GM21367 (cell line): ENCODE measurements around the gene MRPS34.
"Not testable (repeated sequence)": the region's sequence is repeated elsewhere in the genome, so short reads cannot be mapped to it uniquely, and the experiment has no call there.

ENCODE experiments used
- ATAC-seq: cut with Tn5 transposase; IDR thresholded peaks from one replicate; pipeline ENCODE4 v1.9.1; 2021; ENCODE audit not compliant: unreplicated experiment

MRPS34 gene

DNA sequence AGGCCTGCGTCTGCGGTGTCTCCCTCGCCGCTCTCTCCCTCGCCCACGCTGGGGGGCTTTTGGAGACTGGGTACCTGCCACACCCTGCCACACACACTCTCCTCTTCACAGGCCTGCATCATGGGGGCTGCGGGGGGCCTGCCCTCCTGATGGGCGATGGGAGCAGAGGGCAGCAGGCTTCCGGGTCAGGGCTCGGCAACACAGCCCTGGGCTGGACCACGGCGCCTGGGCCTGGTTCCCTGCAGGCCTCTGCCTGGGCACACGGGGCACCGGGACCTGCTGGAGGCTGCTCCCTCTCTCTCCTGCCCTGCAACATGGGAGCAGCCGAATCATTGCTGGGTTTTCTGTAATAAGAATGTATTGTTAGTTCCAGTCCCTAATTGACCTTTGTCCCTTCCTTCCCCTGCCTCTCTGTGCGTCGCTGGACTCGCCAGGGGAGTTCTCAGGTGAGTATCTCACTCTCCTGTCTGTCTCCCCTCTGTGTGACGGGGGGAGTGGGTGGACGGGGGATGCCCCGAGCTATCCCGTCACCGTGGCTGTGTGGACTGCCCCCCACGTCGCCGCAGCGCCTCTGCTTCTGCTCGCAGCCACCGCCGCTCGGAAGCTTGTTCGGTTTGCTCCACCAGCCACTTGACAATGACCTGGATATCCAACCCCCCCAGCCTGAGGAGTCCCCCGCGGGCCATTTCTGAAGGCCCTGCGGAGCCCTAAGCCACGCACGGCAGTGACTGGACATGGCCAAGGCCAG lies 15.0 kb downstream of the MRPS34 start:
- no peak for ATAC-seq

DNA sequence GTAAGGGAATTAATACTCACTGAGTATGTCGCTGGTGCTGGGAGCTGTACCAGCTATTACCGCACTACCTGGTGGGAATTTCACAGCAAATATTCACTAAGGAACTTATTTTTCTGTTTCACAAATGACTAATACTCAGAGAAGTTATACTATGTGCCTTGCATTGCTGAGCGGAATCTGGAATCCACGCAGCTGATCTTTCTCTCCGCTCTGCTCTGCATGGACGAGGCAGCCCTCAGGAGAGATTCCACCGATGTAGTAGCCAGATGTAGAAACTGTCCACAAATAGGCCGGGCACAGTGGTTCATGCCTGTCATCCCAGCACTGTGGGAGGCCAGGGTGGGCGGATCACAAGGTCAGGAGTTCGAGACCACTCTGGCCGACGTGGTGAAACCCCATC lies 18.7 kb downstream of the MRPS34 start:
- no peak for ATAC-seq

DNA sequence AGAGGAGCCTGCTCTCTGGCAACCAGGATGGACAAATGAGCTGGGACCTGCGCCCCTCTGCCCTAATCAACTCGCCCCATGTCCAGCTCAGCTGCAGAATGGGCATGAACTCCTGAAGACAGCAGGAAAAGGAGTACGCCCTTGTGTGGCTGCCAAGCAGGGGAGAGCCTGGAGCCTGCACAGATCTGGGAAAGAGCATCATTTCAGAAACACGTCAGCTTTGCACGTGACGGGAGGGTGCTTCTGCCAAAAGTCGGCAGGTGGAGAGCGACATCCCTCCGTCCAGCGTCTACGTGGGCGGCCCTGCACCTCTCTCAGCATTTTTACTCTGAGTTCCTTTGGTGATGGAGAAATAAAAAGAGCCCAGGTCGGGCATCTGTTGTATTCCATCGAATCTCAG lies 20.1 kb downstream of the MRPS34 start:
- ATAC-seq, result no peak

DNA sequence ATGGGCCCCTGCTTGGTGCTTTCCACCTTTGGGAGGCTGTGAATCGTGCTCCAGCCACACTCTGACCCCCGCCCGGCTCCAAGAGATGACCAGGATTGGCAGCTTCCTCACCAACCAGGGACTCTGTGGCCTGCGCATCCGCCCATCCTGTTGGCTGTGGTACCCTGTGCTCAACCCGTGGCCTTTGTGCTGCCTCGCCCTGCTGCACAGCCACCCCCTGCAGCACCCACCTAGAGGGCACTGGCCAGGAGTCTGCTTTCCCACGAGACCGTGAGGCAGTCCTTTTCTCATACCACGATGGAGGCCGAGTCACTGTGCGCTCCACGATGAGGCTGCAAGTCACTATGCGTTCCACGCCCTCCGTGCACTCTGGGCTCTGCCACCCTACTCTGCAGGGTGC lies 21.0 kb downstream of the MRPS34 start:
- no peak for ATAC-seq

DNA sequence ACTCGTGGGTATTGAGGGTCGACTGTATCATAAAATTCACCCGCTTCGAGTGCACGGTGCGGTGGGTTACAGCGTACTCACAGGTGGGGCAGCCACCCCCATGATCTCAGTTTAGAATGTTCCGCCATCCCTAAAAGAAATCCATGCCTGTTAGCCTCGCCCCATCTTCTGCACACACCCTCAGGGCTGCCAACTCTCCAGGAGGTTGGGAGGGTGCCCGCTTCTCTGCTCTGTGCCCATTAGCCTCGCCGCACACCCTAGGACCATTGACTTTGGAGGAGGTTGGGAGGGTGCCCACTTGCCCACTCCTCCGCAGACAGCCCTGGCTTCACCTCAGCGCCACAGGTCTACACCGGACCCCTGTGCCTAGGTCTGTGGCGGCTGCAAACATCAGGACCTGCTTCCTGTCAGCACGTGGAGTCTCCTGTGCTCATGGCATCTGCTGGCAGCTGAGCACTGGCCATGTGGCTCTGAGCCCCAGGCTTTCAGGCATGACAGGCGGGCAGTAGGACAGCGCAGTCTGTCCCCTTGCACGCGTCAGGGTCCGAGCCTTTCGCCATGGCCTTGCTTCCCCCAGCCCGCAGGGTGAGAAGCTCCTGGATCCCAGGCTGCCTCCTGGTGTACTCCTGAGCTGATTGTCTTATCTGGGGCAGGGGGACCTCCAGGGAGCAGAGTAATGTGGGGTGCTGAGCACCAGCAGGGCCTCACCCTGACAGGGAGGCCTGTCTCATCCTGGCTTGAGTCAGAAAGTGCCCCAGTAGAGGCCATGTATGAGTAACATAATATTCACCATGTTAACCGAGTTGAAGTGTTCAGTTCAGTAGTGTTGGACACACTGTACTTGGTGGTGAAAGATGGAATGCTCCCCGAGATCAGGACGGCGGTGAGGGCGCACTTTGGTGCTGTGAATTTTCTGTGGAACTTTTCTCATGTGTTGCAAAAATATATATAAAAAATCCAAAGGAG lies 23.5 kb downstream of the MRPS34 start:
- ATAC-seq, result no peak

DNA sequence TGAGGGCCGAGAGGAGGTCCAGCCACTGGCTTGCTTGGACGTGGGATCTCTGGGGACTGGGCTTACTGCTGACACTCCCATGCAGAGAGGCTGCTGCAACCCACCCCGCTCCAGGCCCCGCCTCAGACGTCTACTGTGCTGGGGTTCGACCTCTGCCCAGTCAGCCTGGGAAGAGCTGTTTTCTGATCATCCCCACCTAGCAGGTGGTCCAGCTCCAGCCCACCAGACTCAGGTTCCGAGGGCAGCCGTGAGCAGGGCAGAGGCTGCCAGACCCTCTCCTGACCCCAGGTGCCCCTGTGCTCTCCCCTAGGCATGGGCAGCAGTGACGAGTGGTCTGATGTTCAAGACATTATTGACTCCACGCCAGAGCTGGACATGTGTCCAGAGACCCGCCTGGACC lies 25.0 kb downstream of the MRPS34 start:
- ATAC-seq, result no peak

DNA sequence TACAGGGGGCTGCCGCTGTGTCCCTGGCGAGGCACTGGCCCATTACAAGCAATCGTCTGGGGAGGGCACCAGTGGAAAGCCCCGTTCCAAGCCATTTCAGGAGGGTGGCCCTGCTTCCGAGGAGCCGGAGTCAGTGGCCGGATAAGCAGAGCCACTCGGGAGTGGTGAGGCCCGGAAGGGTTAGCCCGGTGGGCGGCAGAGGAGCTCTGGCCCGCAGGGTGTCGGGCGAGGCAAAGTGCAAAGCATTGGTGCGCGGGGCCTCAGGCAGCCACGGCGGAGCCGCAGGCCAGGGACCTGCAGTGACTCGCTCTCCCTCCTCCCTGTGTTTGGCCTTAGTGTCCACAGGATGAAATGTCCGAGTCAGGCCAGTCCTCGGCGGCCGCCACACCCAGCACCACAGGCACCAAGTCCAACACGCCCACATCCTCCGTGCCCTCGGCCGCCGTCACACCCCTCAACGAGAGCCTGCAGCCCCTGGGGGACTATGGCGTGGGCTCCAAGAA lies 26.2 kb downstream of the MRPS34 start:
- no peak for ATAC-seq

DNA sequence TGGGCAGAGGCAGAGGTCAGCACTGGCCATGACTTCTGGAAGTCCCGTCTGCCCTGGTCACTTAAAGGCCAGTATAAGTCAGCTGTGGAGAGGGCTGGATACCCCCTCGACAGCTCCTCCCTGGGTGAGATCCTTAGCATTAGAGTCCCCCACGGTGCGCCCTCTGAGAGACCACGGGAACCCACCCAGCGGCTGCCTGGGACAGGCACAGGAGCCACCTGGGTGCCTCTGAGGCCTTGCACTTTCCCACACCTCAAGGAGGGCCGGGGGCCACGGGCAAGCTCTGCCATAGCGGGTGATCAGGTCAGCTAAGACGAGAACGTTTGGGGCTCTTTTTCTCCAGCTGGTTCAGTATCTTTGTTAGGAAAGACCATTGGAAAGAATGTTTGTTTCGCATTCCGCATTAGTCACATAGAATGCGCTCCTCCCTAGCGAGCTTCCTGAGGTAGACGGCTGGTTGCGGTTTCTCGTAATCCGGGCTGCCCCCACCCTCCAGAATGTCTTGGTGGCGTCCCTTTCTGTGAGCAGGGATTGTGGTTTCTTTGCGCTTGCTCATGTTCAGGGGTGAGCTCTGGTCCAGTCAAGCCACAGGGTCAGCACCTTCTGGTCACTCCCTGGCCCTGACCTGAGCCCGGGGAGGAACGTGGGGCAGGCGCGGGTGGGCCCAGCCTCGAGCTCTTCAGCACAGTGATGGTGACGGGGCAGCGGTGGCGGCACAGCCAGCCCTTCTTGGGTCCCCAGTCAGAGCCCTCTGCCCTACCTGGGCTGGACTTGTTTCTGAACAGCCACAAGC lies 26.8 kb downstream of the MRPS34 start:
- no peak for ATAC-seq

DNA sequence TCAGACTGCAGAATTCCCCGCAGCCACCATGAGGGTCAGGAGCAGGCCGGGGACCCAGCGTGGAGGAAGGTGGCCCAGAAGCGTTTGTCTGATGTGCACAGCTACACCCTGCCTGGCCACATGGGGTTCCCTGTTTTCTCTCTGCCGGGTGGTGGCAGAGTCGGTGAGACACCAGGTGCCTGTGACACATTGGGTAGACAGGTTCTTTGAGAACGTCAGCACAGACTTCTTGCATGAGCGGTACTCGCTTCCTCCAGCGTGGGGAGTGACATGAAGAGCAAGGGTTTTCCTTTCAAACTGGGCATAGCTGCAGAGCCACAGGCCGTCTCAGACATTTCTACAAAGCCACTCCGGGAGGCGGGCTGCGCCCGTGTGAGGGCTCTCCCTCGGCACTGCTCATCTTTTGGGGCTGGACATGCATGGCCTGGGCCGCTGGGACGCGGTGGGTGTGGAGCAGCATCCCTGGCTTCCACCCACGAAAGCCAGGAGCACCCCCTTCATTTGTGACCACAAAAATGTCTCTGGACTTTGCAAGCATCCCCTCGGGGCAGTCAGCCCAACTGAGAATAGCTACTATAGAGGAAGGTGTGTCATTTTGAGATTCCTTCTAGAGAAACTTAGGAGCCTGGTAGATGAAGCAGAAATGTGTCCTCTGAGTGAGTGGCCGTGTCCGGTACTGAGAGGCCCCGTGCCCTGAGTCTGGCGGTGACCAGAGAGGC lies 27.6 kb downstream of the MRPS34 start:
- ATAC-seq, result no peak

DNA sequence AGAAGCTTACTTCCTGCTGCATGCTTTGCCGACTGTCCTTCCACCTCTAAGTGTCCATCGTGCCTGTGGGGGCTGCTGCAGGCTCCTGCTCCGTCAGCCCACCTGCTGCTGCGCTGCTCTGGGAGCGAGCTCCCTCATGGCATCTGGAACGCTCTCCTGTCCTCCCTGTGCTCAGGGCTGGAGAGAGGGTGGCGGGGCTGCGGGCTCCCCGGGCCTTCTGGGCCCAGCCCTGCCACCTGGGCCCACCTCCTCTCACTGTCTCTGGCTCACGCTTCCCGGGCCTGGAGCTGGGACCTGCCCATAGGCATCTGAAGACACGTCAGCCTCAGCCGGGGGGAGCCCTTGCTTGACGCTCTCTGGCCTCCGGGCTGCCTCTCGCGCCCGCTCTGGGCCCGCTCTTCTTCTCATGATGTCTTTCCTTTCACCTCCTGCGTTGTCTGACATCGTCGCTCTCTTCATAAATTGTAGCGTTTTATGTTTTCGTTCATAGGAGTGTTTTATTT lies 28.5 kb downstream of the MRPS34 start:
- no peak for ATAC-seq

DNA sequence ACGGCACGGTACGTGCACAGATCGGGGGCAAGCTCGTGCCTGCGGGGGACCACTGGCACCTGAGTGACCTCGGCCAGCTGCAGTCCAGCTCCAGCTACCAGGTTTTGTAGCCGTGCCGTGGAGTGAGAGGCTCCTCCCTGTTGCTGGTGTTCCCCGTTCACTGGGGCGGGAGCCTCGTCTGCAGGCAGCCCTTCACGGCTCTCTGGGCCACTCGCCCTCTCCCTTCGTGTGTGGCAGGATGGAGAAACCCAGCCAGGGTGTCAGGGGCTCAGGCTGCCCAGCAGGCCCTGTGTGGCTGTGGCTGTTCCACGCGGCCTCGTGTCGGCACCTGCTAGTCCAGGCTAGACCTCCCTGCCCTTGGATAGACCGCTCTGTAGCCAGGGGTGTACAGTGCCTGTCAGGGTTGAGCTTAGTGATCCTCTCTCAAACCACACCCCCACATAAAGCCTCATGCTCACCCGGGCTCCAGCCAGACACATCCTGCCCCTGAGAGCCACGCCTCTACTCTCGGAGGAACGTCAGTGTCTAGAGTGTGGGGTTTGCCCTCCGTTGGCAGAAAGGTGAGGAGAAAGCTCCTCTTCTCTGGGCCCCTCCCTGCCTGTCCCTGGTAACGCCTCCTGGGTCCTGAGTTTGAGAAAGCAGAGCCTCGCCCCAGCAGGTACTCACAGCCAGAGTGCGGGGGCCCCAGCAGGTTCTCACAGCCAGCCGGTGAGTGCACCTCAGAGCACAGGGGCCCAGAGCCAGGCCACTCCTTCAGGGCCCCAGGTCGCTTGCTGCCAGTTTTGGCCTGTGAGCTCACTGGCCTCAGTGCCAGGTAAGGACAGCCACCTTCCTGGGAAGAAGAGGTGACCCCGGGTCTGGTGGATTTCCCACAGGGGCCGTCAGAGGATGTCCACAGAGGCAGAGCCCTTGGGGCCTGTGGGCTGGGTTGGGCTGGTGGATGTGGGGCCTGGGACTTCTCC lies 29.3 kb downstream of the MRPS34 start:
- ATAC-seq, result no peak

DNA sequence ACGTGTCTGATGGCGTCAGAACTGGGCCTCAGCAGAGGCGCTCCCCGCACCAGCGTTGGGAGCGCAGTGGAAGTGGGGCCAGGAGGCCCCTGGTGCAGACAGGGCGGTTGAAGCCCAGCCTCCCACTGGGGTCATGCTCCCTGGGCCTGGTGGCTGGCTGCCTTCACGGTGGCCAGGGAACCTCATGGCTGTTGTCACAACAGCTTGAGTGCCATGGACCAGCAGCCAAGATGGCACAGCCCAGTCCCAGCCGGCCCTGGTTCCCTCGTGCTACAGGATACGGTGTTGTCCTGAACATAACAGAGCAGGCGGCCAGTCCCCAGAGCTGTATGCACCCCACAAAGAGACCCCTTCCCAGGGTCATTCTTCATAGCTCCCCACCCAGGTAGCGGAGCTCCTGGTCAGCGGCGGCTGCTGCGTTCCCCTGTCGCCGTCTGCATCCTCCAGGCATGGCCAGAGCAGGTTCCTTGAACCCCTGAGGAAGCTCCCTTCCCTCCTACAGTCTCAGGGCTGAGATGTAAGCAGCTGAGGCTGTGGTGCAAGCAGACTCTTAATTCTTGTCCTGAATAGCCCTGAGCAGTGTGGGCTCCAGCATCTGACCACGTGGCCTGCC lies 31.3 kb downstream of the MRPS34 start:
- no peak for ATAC-seq

DNA sequence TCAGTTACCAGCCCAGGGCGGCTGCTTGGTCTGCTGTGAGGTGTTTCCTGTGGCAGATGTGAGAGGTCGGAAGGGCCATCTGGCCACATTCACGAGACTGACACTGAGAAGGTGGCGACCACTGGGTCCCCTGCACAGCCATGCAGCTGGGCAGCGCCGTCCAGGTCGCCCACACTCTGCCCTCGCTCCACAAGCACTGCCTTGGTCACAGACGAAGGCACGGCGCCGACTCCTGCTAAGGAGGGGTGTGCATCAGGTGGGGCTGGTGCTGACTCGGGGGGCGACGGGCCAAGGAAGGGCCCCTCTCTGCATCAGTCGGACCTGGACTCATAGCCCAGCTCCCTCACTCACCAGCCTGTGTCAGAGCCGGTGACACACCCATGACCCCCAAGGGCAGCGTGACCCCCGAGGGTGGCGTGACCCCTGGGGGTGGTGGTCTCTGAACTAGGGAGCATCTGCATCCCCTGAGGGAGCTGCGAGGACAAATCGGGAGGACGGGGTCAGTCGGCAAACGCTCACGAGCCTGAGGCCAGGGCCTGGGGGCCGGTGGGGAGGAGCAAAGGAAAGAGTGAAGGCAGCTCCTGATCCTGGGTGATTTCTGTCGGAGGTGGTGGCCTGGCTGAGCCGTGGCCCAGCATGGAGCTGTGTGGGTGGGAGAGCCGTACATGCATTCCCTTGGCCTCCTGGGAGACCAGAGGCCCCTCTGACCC lies 32.0 kb downstream of the MRPS34 start:
- no peak for ATAC-seq

DNA sequence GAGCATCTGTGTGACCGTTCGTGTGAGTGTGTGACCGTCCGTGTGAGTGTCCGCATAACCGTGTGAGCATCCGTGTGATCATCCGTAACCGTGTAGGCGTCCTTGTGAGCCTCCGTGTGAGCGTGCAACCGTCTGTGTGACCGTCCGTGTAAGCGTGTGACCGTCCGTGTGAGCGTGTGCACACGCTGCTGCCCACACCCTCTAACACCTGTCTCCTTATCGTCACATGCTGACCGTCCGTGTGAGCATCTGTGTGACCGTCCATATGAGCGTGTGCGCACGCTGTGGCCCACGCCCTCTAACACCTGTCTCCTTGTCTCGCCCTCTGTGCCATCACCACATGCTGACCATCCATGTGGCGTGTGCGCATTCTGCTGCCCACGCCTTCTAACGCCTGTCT lies 32.7 kb downstream of the MRPS34 start:
- no peak for ATAC-seq

DNA sequence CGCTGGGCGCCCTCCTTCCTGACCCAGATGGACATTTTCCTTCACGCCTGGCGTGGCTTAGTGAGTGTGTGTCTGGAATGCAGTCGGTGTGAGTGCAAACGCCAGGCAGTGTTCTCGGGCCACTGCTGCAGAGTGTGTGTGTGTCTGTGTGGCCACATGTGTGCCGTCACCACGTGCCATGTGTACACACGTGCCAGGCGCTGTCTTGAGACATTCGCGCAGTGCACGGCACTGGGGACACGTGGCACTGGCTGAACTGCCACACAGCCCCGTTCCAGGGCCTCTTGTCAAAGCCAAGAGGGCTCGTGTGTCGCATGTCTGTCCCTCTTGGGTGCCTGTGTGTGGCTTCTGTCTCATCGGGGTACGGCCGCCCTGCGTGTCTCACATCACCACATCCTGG lies 38.1 kb downstream of the MRPS34 start:
- ATAC-seq, result no peak

DNA sequence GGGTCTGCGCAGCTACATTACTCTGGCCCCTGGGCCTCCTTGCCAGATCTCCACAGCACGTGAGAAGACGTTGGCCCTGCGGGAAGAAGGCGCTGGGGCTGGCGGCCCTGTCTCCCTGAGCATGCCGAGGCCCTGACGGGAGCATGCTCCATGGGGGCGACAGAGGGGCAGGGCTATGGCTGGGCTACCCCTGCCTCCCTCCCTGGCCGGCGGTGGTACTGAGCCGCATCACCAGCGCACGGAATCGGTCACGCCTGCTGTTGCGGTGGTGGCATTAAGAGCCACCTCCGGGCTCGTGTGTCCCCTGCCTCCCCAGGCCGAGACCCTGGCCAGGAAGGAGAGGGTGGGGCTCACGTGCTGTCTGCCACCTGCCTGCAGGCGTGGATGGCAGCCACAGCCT lies 38.8 kb downstream of the MRPS34 start:
- ATAC-seq, result no peak

DNA sequence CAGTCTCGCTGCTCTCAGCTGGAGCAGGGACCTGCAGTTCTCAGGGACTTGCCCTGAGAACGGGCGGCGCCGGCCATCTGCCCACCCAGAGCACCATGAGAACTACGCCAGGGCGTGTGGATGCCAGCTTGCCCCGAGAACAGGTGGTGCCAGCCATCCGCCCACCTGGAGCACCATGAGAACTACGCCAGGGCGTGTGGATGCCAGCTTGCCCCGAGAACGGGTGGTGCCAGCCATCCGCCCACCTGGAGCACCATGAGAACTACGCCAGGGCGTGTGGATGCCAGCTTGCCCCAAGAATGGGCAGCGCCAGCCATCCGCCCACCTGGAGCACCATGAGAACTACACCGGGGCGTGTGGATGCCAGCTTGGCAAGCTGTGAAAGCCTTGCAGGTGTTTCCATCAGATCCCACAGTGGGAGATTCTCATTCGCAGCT lies 40.4 kb downstream of the MRPS34 start:
- not testable (repeated sequence) for ATAC-seq

DNA sequence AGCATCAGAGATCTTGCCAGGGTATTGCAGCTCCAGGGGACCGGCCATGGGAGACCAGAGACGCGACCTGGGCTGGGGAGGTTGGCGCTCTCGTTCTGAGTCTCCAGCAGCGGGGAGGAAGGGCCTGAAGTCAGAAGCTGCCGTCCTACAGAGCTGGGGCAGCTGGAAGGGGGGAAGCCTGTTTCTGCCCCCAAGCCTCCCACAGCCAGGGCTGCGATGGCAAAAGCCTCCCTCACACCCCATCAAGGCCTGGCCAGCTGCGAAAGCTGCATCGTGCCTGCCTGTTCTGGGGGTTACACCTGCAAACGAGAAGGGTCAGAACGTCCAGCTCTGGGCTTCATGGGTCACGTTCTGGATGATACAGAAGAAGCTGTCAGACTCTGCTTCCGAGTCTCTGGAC lies 40.9 kb downstream of the MRPS34 start:
- ATAC-seq, result no peak
